HEK293 (cell line): ENCODE measurements around the gene DDX52.

Experiments used
- REPIN1 ChIP-seq: fragments of 450-650 bp; formaldehyde crosslinking; IDR thresholded peaks from 2 replicates; pipeline ENCODE4 v1.5.1; 2017; ENCODE audit warnings: missing biosample characterization, missing genetic modification characterization, low read depth
- ZNF16 ChIP-seq: fragments of 450-650 bp; formaldehyde crosslinking; IDR thresholded peaks from 2 replicates; pipeline ENCODE4 v1.5.1; 2016; ENCODE audit warnings: low read depth, missing biosample characterization, missing genetic modification characterization
- ZNF211 ChIP-seq: fragments of 450-650 bp; formaldehyde crosslinking; IDR thresholded peaks from 2 replicates; pipeline ENCODE4 v1.5.1; 2016; ENCODE audit warnings: low read depth, missing biosample characterization, missing genetic modification characterization
- TF ChIP-seq, protein P1 (sequence below): fragments of 450-650 bp; formaldehyde crosslinking; IDR thresholded peaks from 2 replicates; pipeline ENCODE4 v1.5.1; 2016; ENCODE audit warnings: missing biosample characterization, missing genetic modification characterization
- TF ChIP-seq, protein P2 (sequence below): fragments of 450-650 bp; formaldehyde crosslinking; IDR thresholded peaks from 2 replicates; pipeline ENCODE4 v1.5.1; 2016; ENCODE audit warnings: missing biosample characterization, missing genetic modification characterization
- TF ChIP-seq, protein P3 (sequence below): sonication (generic); formaldehyde crosslinking; IDR thresholded peaks from 2 replicates; pipeline ENCODE4 v1.8.1; 2022; ENCODE audit warnings: mild to moderate bottlenecking, moderate library complexity, missing genetic modification reagents

DNA sequence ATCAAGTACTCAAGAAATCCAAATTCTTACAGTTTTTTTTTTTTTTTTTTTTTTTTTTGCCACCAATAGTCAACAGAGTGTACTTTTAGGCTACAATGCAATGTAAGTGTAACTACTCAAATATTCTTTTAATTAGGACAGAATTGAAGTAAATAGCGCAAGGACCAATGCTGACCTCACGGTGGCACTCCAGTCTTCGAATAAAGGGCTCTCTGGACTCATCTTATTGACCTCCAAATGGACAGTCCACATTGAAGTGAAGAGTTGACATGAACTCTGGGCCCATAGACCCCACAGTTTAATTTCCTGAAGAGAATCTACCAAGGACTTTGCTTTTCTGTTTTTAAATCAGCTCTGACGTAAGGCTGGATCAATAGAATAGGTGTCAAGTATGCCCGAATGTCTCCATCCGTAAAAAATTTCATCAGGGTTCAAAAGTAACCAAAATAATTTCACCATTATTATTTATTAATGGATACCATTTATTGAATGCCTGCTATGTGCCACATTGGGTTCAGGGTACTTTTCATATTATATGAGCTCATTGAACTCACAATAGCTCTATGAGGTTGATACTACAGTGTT, 7.3 kb upstream of the DDX52 start:
- TF ChIP-seq, protein P1, sequence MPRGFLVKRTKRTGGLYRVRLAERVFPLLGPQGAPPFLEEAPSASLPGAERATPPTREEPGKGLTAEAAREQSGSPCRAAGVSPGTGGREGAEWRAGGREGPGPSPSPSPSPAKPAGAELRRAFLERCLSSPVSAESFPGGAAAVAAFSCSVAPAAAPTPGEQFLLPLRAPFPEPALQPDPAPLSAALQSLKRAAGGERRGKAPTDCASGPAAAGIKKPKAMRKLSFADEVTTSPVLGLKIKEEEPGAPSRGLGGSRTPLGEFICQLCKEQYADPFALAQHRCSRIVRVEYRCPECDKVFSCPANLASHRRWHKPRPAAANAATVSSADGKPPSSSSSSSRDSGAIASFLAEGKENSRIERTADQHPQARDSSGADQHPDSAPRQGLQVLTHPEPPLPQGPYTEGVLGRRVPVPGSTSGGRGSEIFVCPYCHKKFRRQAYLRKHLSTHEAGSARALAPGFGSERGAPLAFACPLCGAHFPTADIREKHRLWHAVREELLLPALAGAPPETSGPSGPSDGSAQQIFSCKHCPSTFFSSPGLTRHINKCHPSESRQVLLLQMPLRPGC (tag by site-specific recombination), result no peak
- TF ChIP-seq ZNF16 (no peak), ZNF211 (tag by site-specific recombination) (no peak), REPIN1 (no peak)
- TF ChIP-seq, protein P2, sequence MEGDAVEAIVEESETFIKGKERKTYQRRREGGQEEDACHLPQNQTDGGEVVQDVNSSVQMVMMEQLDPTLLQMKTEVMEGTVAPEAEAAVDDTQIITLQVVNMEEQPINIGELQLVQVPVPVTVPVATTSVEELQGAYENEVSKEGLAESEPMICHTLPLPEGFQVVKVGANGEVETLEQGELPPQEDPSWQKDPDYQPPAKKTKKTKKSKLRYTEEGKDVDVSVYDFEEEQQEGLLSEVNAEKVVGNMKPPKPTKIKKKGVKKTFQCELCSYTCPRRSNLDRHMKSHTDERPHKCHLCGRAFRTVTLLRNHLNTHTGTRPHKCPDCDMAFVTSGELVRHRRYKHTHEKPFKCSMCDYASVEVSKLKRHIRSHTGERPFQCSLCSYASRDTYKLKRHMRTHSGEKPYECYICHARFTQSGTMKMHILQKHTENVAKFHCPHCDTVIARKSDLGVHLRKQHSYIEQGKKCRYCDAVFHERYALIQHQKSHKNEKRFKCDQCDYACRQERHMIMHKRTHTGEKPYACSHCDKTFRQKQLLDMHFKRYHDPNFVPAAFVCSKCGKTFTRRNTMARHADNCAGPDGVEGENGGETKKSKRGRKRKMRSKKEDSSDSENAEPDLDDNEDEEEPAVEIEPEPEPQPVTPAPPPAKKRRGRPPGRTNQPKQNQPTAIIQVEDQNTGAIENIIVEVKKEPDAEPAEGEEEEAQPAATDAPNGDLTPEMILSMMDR (tag by site-specific recombination), result no peak
- TF ChIP-seq, protein P3, sequence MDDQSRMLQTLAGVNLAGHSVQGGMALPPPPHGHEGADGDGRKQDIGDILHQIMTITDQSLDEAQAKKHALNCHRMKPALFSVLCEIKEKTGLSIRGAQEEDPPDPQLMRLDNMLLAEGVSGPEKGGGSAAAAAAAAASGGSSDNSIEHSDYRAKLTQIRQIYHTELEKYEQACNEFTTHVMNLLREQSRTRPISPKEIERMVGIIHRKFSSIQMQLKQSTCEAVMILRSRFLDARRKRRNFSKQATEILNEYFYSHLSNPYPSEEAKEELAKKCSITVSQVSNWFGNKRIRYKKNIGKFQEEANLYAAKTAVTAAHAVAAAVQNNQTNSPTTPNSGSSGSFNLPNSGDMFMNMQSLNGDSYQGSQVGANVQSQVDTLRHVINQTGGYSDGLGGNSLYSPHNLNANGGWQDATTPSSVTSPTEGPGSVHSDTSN (CRISPR knock-in tag), result no peak
